K562 (cell line): ENCODE measurements around the gene PDGFC. TPM values are rescaled to one million over a fixed set of nuclear protein-coding genes. Genes with fewer than 3 reads are reported as not detected.

Experiments used
- ATAC-seq: fragments of 200-7000 bp; cut with Tn5 transposase; 3 replicates; pipeline ENCODE4 v1.9.1; 2020; ENCODE audit warnings: moderate library complexity
- BruUV-seq: library from RNA; stranded (reverse); fragments of 400-500 nt; replicated peaks from 2 replicates; lab custom pipeline; 2021; lab: Mats Ljungman, UMichigan
- CTCF ChIA-PET: fragments of 300-600 bp; formaldehyde crosslinking; extraction: SDS; loops from one replicate; lab custom pipeline; 2021; ENCODE audit warnings: low intra/inter-chr PET ratio; lab: Yijun Ruan, JAX
- POLR2A ChIA-PET: fragments of 300-600, 350-650 bp; sonication (Branson Sonifier 250); formaldehyde crosslinking; extraction: SDS; loops from one replicate; lab custom pipeline; 2021; ENCODE audit warnings: antibody characterized with exemption, inconsistent platforms; lab: Yijun Ruan, JAX
- DNase-seq, 4 experiments: peaks; one replicate each; pipeline versions ENCODE4 v3.0.0 to v3.0.0-alpha.2; 2011 to 2018; ENCODE audit warnings: low spot score in 3 of 4, mixed read lengths in 3 of 4; ENCODE audit errors: extremely low read depth in 1 of 4
- FAIRE-seq: peaks from 2 replicates; lab custom pipeline; 2011; peaks lifted over from hg19 to GRCh38; lab: Jason Lieb, UNC
- H2AFZ ChIP-seq: 2 replicates; pipeline ENCODE4 v1.6.0; 2011; ENCODE audit warnings: low read depth, low read length, control low read depth, inconsistent platforms
- H3K27ac ChIP-seq: fragments of 200-600 bp; 3 replicates; pipeline ENCODE4 v1.8.0; 2011; ENCODE audit warnings: low read depth, mild to moderate bottlenecking, control low read depth, inconsistent platforms, low read length, moderate library complexity, mixed read lengths; ENCODE audit errors: extremely low read depth
- H3K27me3 ChIP-seq, 2 experiments: fragments of 300-600 bp in 1 of 2; 2 replicates in 1 of 2; 3 replicates in 1 of 2; pipeline versions ENCODE4 v1.6.0 to v1.8.0; 2011; ENCODE audit warnings: inconsistent platforms in 2 of 2, low read length in 2 of 2, mild to moderate bottlenecking in 1 of 2, mixed read lengths in 1 of 2, moderate library complexity in 1 of 2; ENCODE audit not compliant: control insufficient read depth in 2 of 2, insufficient read depth in 2 of 2
- H3K36me3 ChIP-seq: fragments of 300-600 bp; 3 replicates; pipeline ENCODE4 v1.8.0; 2011; ENCODE audit warnings: mild to moderate bottlenecking, low read length, inconsistent platforms; ENCODE audit not compliant: control insufficient read depth, insufficient read depth
- H3K4me1 ChIP-seq, 2 experiments: fragments of 200-600 bp in 1 of 2; replicated peaks in 1 of 2; 2 replicates in 1 of 2; 3 replicates in 1 of 2; pipeline versions ENCODE4 v1.5.1 to v1.8.0; 2011; ENCODE audit warnings: inconsistent platforms in 2 of 2, low read length in 2 of 2, mild to moderate bottlenecking in 1 of 2, mixed read lengths in 1 of 2, moderate library complexity in 1 of 2; ENCODE audit not compliant: control insufficient read depth in 2 of 2, insufficient read depth in 2 of 2
- H3K4me2 ChIP-seq: 2 replicates; pipeline ENCODE4 v1.6.1; 2011; ENCODE audit warnings: low read length, control low read depth, inconsistent platforms, mixed read lengths; ENCODE audit not compliant: insufficient read depth
- H3K4me3 ChIP-seq: fragments of 200-600 bp; sonication (generic), shearing (Covaris generic); 2 replicates; pipeline ENCODE4 v1.5.1; 2016; ENCODE audit warnings: control low read depth, inconsistent platforms
- H3K79me2 ChIP-seq: fragments of 200-600 bp; 3 replicates; pipeline ENCODE4 v1.8.0; 2011; ENCODE audit warnings: low read length, inconsistent platforms; ENCODE audit not compliant: control insufficient read depth, insufficient read depth
- H3K9ac ChIP-seq, 2 experiments: 2 replicates each; pipeline versions ENCODE4 v1.6.0 to v1.6.1; 2011; ENCODE audit warnings: low read depth in 2 of 2, low read length in 2 of 2, control low read depth in 1 of 2, inconsistent platforms in 1 of 2, mild to moderate bottlenecking in 1 of 2, mixed read lengths in 1 of 2; ENCODE audit not compliant: insufficient read depth in 1 of 2
- H3K9me1 ChIP-seq: one replicate; pipeline ENCODE4 v1.6.0; 2011; ENCODE audit warnings: inconsistent platforms, mild to moderate bottlenecking, low read length, moderate library complexity; ENCODE audit not compliant: control insufficient read depth, insufficient read depth
- H3K9me3 ChIP-seq: replicated peaks from 2 replicates; pipeline ENCODE4 v1.5.1; 2011; ENCODE audit warnings: low read depth, low read length, inconsistent platforms; ENCODE audit not compliant: control insufficient read depth, insufficient read depth
- H4K20me1 ChIP-seq: replicated peaks from 2 replicates; pipeline ENCODE4 v1.6.1; 2011; ENCODE audit warnings: low read length, inconsistent platforms, mixed read lengths; ENCODE audit not compliant: control insufficient read depth, insufficient read depth
- COPS2 ChIP-seq: fragments of 450-650 bp; conservative IDR thresholded peaks from 2 replicates; pipeline ENCODE4 v1.6.1; 2016; ENCODE audit warnings: mild to moderate bottlenecking, moderate library complexity
- GMEB1 ChIP-seq: fragments of 250-450 bp; sonication (Bioruptor Pico); IDR thresholded peaks from 2 replicates; pipeline ENCODE4 v1.4.0; 2020; ENCODE audit warnings: mild to moderate bottlenecking
- NCOA2 ChIP-seq, 2 experiments: fragments of 450-650 bp; IDR thresholded peaks; 2 replicates each; pipeline ENCODE4 v1.6.1; 2018; ENCODE audit warnings: mild to moderate bottlenecking in 2 of 2, moderate library complexity in 1 of 2; ENCODE audit not compliant: partially characterized antibody in 2 of 2
- POLR2AphosphoS5 ChIP-seq: IDR thresholded peaks from 2 replicates; pipeline ENCODE4 v1.6.1; 2011; ENCODE audit warnings: mild to moderate bottlenecking, low read depth, low read length, moderate library complexity; ENCODE audit not compliant: control insufficient read depth, insufficient read depth
- SMARCE1 ChIP-seq: fragments of 450-650 bp; IDR thresholded peaks from 2 replicates; pipeline ENCODE4 v1.7.1; 2016; ENCODE audit warnings: mild to moderate bottlenecking
- TAF15 ChIP-seq: fragments of 200-400 bp; formaldehyde crosslinking; IDR thresholded peaks from 2 replicates; pipeline ENCODE4 v1.6.1; 2017; ENCODE audit warnings: mild to moderate bottlenecking, low read depth, low read length, moderate library complexity
- ZBTB26 ChIP-seq: fragments of 450-650 bp; formaldehyde crosslinking; IDR thresholded peaks from 2 replicates; pipeline ENCODE4 v1.4.0; 2022; ENCODE audit warnings: missing genetic modification characterization
- ZNF324 ChIP-seq: fragments of 250-450 bp; sonication (Bioruptor Pico); IDR thresholded peaks from 2 replicates; pipeline ENCODE4 v1.4.0; 2020; ENCODE audit warnings: mild to moderate bottlenecking
- WGBS: fragments of 100-300 bp; shearing (Covaris generic); methylation state at CpG from one replicate; pipeline ENCODE4 v1.1.6; 2016; ENCODE audit warnings: low coverage, mixed read lengths; ENCODE audit not compliant: insufficient coverage; ENCODE audit errors: missing lambda C conversion rate; 5-methylcytosine and 5-hydroxymethylcytosine counted together
- in situ Hi-C: fragments of 300-500 bp; cut with MboI; formaldehyde crosslinking; loops from 4 replicates; pipeline ENCODE4 v1.15.0; 2018; ENCODE audit warnings: inconsistent platforms, mixed read lengths
- intact Hi-C: fragments of 100-400 bp; cut with micrococcal nuclease; formaldehyde crosslinking; loops from 2 replicates; pipeline ENCODE4 v1.14.2; 2022
- polyA plus RNA-seq, 8 experiments: library from polyadenylated mRNA; depleted of rRNA in 4 of 8; stranded (reverse) in 5 of 8; unstranded in 3 of 8; fragments of >200 nt; fragmentation: Nextera tagmentation in 2 of 8; fragmentation: Illumina TruSeq in 1 of 8; extraction: Ambion mirVana in 2 of 8; extraction: Trizol in 1 of 8; gene quantifications; 2 replicates each; pipeline versions ENCODE4 v1.2.1 to v1.2.3, GENCODE V29; 2011 to 2014; ENCODE audit warnings: inconsistent platforms in 1 of 8, missing spikeins in 1 of 8
- total RNA-seq, 7 experiments: library from RNA; depleted of rRNA in 6 of 7; stranded (reverse); fragments of >200 nt in 6 of 7; fragmentation: Illumina TruSeq in 2 of 7; extraction: Trizol in 2 of 7; gene quantifications; 2 replicates each; pipeline versions ENCODE4 v1.2.1 to v1.2.3, GENCODE V29; 2011 to 2021; ENCODE audit warnings: low replicate concordance in 1 of 7
- TF ChIP-seq, protein P1 (sequence below): fragments of 250-450 bp; sonication (Bioruptor Pico); IDR thresholded peaks from 2 replicates; pipeline ENCODE4 v1.4.0; 2020

PDGFC gene
- total and polyA plus RNA-seq, 9 of the 15 experiments (the other 6 are each of a cell fraction or from before 2014, with no cell fraction given): not detected

DNA sequence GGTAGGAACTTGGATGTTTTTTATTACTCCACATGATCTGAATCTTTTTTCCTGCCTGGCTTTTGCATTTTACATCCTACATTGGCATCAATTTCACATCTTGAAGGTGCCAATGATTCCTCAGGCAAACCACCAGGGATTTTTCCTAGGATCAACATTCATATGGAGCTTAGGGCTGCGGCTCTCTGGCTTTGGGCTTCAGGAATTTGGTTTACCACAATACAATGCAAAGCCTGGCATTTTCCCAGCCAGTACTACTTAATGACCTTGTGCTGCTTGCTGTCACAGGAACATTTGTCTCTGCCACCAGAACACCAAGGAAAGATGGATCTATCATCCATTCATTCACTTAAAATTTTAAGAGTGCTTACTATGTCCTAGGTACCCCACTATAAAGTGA lies 180.7 kb downstream of the PDGFC start:
- Histone ChIP-seq H4K20me1 (no peaks in the 10 kb centered on the region), H3K36me3 (no peaks in the 10 kb centered on the region)

DNA sequence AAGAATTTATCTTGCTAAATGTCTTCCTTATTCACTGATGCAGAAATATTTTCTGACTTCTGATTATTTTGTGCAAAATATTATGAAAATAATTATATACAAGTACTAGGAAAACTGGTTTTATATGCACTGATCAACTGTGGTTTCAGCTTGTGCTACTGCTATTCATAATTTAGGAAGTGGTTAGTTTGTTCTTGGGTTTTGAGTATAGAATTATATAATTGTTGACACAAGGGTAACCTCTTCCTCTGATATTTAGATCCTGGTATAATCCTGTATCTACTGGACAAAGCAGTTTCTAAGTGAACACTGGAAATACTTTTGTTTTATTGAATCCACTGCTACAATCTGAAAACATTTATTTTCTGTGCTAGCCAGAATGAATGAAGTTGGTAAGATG lies 182.8 kb downstream of the PDGFC start:
- Histone ChIP-seq H3K9me3 (no peaks in the 10 kb centered on the region), H3K79me2 (no peaks in the 10 kb centered on the region), H3K4me2 (no peak overlapping the region), H3K4me1 (no peaks in the 10 kb centered on the region), H3K27me3 (no peaks in the 10 kb centered on the region), H3K27ac (no peak overlapping the region), H3K36me3 (no peaks in the 10 kb centered on the region), H2AFZ (no peak overlapping the region), H3K9me1 (no peaks in the 10 kb centered on the region), H3K9ac (no peak overlapping the region), H4K20me1 (no peaks in the 10 kb centered on the region), H3K4me3 (no peak overlapping the region)
- CTCF ChIA-PET: no interaction called here
- intact Hi-C loops (no loop called here), in situ Hi-C loops (no loop called here)
- BruUV-seq: no TSS peak
- POLR2A ChIA-PET: no interaction called here
- ATAC-seq (no peak), FAIRE-seq (no peak), DNase-seq (no peak)
- TF ChIP-seq, protein P1, sequence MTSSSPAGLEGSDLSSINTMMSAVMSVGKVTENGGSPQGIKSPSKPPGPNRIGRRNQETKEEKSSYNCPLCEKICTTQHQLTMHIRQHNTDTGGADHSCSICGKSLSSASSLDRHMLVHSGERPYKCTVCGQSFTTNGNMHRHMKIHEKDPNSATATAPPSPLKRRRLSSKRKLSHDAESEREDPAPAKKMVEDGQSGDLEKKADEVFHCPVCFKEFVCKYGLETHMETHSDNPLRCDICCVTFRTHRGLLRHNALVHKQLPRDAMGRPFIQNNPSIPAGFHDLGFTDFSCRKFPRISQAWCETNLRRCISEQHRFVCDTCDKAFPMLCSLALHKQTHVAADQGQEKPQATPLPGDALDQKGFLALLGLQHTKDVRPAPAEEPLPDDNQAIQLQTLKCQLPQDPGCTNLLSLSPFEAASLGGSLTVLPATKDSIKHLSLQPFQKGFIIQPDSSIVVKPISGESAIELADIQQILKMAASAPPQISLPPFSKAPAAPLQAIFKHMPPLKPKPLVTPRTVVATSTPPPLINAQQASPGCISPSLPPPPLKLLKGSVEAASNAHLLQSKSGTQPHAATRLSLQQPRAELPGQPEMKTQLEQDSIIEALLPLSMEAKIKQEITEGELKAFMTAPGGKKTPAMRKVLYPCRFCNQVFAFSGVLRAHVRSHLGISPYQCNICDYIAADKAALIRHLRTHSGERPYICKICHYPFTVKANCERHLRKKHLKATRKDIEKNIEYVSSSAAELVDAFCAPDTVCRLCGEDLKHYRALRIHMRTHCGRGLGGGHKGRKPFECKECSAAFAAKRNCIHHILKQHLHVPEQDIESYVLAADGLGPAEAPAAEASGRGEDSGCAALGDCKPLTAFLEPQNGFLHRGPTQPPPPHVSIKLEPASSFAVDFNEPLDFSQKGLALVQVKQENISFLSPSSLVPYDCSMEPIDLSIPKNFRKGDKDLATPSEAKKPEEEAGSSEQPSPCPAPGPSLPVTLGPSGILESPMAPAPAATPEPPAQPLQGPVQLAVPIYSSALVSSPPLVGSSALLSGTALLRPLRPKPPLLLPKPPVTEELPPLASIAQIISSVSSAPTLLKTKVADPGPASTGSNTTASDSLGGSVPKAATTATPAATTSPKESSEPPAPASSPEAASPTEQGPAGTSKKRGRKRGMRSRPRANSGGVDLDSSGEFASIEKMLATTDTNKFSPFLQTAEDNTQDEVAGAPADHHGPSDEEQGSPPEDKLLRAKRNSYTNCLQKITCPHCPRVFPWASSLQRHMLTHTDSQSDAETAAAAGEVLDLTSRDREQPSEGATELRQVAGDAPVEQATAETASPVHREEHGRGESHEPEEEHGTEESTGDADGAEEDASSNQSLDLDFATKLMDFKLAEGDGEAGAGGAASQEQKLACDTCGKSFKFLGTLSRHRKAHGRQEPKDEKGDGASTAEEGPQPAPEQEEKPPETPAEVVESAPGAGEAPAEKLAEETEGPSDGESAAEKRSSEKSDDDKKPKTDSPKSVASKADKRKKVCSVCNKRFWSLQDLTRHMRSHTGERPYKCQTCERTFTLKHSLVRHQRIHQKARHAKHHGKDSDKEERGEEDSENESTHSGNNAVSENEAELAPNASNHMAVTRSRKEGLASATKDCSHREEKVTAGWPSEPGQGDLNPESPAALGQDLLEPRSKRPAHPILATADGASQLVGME: no peak
- TF ChIP-seq TAF15 (no peak), NCOA2 (IDR thresholded peaks at IDR 0.05; ENCODE audit: partially characterized antibody in 2 of 2) (no peak), ZBTB26 (CRISPR knock-in tag) (no peak), ZNF324 (CRISPR knock-in tag) (no peak), SMARCE1 (no peak), GMEB1 (CRISPR knock-in tag) (no peak)

More for the DNA sequence above, 180.7 kb downstream of the PDGFC start:
- FAIRE-seq: no peak
- ChIA-PET POLR2A (no interaction called here), CTCF (no interaction called here)
- no peak for ATAC-seq
- Histone ChIP-seq H3K27me3 (no peaks in the 10 kb centered on the region), H2AFZ (no peak overlapping the region), H3K27ac (no peak overlapping the region), H3K4me2 (no peak overlapping the region), H3K9me1 (no peaks in the 10 kb centered on the region), H3K9ac (no peak overlapping the region), H3K4me3 (no peak overlapping the region), H3K9me3 (no peaks in the 10 kb centered on the region), H3K4me1 (no peaks in the 10 kb centered on the region), H3K79me2 (no peaks in the 10 kb centered on the region)
- intact Hi-C loops (no loop called here), in situ Hi-C loops (no loop called here)
- DNase-seq: no peak
- TF ChIP-seq COPS2: no peak
- TF ChIP-seq POLR2AphosphoS5: no peak
- no TSS peak for BruUV-seq
- 0% methylated on average over 1 of the region's 1 CpG for WGBS
